Measurements from ENCODE around the gene OR2W3.
"Not testable (repeated sequence)": the region's sequence is repeated elsewhere in the genome, so short reads cannot be mapped to it uniquely, and the experiment has no call there.

Gene OR2W3

DNA sequence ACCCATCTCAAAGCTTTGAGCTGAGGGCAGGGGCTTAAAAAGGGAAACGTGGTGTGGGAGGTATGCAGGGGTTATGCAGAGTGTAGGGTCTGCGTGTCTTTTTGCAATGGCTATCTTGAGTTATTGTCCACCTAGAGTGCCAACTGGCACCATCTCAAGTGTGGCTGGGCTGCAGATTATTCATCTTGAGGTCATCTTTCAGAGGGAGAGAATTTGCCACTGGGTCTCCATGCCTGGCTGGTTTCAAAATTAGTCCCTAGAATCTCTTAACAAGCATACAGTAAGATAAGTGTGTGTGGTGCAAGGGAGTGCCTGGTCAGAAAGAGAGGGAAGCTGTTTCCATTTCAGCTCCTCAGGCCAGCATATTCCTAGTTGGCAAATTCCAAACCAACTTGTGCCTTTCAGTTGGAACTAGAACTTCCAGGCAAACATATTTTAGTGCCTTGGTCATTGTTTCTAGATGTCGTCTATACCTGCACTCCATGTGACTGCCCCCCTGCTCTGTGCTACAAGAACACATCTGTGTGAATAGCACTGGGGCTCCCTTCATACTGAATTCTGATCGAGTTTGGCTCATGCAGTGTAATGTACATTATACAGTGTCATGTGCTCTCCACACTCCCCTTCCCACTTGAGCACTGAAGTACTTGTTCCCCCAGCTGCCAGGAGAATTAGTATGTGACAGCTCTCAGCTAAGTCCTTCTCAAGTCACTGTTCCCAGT, 19.7 kb downstream of the OR2W3 start:
- no peak for DNase-seq (ENCODE audit: low read depth, low spot score)
- H3K27ac ChIP-seq, result no peak overlapping the region

DNA sequence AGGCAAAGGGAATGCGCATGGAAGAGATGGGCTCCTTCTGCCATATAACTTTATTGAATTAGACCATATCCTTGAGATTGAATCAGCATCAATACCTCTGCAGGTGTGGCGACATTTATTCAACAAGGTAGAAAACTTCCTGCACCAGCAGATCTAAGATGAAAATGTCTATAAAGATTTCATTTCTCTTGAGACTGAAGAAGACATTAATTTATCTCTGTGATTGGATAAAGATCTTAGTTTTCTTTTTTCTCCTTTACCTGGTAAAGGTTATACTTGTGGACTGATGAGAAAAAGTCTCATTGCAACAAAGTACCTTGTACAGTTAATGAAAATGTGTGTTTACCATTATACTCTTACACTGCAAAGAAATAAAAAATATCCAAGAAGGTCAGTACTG, 24.6 kb downstream of the OR2W3 start, which contains the start of gene OR2T8:
TSS of gene OR2T8 (plus strand) at position 301 of the 400 bp plus-strand sequence. CDS start 766 bp downstream, outside the sequence.
- no peak for DNase-seq (ENCODE audit: low read depth, low spot score)
- no peak within 1 kb of the TSS for H3K27ac ChIP-seq

DNA sequence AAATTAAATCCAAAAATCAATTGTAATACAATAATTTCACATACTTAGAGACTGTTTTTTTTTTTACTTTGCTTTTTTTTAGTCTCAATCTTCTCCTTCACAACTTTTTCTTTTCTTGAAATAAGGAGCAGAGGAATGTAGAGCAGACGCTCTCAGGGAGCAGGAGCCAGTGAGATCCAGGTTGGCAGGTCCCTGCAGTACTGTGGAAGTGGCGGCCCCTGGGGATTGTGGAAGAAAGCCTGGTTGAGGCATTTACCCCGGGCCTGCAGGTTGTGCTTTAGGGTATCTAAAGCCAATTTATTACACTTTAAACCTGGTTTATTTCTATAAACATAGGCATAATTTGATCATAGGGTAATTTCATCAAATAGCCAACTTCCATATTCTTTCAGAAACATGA, 28.6 kb downstream of the OR2W3 start:
- no peak for DNase-seq (ENCODE audit: low read depth, low spot score)
- no peak overlapping the region for H3K27ac ChIP-seq

DNA sequence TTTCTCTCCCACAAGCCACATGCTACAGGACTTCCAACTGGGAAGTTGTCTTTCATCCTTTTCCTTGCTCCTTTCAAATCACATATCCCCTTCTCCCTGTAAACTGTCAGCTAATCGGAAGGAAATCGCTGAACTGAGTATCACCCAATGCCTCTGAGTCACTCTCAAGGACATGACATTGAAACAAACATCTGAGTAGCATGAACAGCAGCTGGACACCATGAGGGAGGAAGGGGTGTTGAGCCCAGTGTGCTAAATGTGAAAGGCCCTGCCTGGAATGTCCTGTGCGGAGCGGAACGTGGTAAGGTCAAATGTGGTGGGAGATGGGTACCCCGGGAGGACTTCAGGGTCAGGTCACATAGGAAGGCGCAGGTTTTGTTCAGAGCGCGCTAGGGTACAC, 29.5 kb downstream of the OR2W3 start, which contains the start of gene OR2AJ1:
TSS of gene OR2AJ1 (plus strand) at position 22 of the 400 bp plus-strand sequence. CDS start 8,880 bp downstream, outside the sequence.
- no peak within 1 kb of the TSS for H3K27ac ChIP-seq
- DNase-seq (ENCODE audit: low read depth, low spot score), result no peak

DNA sequence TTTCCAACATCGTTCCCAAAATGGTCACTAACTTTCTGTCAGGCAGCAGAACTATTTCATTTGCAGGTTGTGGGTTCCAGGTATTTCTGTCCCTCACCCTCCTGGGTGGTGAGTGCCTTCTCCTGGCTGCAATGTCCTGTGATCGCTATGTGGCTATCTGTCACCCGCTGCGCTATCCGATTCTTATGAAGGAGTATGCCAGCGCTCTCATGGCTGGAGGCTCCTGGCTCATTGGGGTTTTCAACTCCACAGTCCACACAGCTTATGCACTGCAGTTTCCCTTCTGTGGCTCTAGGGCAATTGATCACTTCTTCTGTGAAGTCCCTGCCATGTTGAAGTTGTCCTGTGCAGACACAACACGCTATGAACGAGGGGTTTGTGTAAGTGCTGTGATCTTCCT, 38.6 kb downstream of the OR2W3 start:
- H3K27ac ChIP-seq, result no peak overlapping the region
- DNase-seq (ENCODE audit: low read depth, low spot score), result no peak

DNA sequence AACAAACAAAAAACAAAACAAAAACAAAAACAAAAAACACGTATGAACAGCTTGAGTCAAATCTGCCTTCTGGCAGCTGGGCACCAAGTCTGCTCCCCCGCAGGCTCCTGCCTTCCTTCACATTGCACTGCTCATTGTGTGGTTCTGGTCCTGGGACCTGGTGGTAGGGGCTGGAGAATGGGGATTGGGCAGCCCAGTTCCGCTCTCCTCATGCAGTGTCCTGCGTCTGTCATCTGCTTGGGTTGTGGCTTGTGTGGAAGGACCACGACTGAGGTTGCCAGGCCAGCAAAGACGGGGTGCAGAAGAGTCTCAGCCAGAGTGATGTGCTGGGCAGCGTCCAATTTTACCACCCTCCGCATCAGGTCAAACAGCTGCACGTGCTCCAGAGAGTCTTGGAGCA, 40.4 kb downstream of the OR2W3 start:
- H3K27ac ChIP-seq, result no peak overlapping the region

DNA sequence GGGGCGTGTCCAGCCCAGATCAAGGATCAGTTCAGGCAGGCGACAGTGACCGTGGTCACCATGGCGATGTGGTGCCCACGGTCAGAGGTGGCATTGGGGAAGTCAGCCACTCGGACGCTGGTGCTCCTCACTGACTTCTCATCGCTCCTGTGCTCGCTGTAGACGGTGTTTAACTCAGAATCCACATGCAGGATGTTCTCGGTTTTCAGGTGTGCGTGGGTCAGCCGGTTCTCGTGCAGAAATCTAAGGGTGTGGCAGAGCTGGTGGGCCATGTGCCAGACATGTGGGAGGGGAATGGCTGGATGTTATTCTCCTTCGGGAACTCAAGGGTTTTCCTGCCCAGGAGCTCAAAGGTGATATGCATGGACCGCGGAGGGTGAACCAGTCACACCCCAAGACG, 41.0 kb downstream of the OR2W3 start:
- no peak for DNase-seq (ENCODE audit: low read depth, low spot score)
- H3K27ac ChIP-seq, result no peak overlapping the region

More for the DNA sequence above, 40.4 kb downstream of the OR2W3 start:
- no peak for DNase-seq (ENCODE audit: low read depth, low spot score)

DNA sequence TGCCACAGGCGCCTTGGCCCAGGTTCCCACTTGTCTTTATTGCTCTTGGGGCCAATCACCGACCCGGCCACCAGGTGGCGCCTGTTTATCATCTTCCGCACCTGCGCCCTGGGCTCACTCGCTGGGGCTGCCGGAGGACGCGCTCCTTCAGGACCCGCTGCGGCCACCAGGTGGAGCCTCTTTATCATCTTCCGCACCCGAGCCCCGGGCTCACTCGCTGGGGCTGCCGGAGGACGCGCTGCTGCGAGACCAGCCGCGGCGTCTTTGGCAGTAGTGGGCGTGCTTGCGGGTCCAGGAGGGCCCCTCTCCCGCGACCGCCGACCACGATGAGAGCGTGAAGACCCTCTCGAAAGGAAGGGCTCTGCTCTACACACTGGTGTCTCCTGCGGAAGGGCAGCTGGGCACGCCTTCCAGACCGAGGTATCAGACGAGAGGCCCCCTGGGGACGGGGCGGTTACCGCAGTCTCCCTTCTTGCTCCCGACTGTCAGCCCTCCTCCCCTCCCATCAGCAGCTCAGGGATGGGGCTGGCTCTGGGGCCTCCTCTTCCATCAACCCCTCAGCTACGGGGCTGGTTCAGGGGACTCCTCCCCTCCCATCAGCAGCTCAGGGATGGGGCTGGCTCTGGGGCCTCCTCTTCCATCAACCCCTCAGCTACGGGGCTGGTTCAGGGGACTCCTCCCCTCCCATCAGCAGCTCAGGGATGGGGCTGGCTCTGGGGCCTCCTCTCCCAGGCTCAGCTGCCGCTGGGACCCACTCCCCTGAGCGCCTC, 41.8 kb downstream of the OR2W3 start:
- H3K27ac ChIP-seq; DNase-seq (ENCODE audit: low read depth, low spot score): not testable (repeated sequence)

DNA sequence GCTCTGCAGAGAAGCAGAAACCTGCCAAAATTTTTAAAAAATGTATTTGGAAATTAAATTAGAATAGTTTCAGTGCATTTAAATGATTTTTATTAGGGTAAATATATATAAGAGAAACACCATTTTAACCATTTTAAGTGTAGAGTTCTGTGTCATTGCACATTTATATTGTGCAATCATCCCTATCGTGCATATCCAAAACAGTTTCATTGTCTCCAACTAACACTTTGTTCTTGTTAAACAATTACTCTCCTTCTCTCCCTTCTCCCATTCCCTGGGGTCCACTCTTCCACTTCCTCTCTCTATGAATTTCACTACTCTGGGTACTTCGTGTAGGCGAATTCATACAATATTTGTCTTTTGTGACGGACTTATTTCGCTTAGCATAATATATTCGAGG, 47.2 kb downstream of the OR2W3 start:
- DNase-seq (ENCODE audit: low read depth, low spot score), result no peak
- H3K27ac ChIP-seq, result no peak overlapping the region

All from epithelial cell of prostate (primary cell).